IMR-90 (cell line): ENCODE results near the gene DHCR24. TPM values are rescaled to one million over a fixed set of nuclear protein-coding genes. Genes with fewer than 3 reads are reported as not detected.

Experiments
- ATAC-seq: fragments of 200-7000 bp; cut with Tn5 transposase; 2 replicates; pipeline ENCODE4 v1.9.1; 2020; ENCODE audit warnings: low read depth, mild to moderate bottlenecking, moderate library complexity
- BruUV-seq: library from RNA; stranded (reverse); fragments of 400-500 nt; replicated peaks from 2 replicates; lab custom pipeline; 2021; lab: Mats Ljungman, UMichigan
- CTCF ChIA-PET: fragments of 300-600 bp; formaldehyde crosslinking; extraction: SDS; loops from one replicate; lab custom pipeline; 2021; ENCODE audit warnings: antibody characterized with exemption; lab: Yijun Ruan, JAX
- POLR2A ChIA-PET: fragments of 300-600 bp; sonication (Branson Sonifier 250); formaldehyde crosslinking; loops from one replicate; lab custom pipeline; 2022; ENCODE audit warnings: antibody characterized with exemption; ENCODE audit not compliant: unreplicated experiment; lab: Charles Lee
- DNase-seq: peaks from one replicate; pipeline ENCODE4 v3.0.0; 2013
- H2AFZ ChIP-seq: replicated peaks from 2 replicates; pipeline ENCODE3; 2013; ENCODE audit warnings: low read length, mild to moderate bottlenecking; ENCODE audit not compliant: poor library complexity
- H2AK5ac ChIP-seq: 2 replicates; pipeline ENCODE4 v1.6.1; 2013; ENCODE audit warnings: low read depth, low read length, inconsistent platforms
- H2AK9ac ChIP-seq: replicated peaks from 2 replicates; pipeline ENCODE3; 2013; ENCODE audit warnings: mild to moderate bottlenecking, low read depth, low read length, moderate library complexity; ENCODE audit not compliant: poor library complexity
- H2BK120ac ChIP-seq: 2 replicates; pipeline ENCODE4 v1.6.1; 2013; ENCODE audit warnings: low read depth, low read length, inconsistent platforms
- H2BK15ac ChIP-seq: 3 replicates; pipeline ENCODE4 v1.6.1; 2013; ENCODE audit warnings: low read depth, low read length, inconsistent platforms
- H2BK20ac ChIP-seq: 2 replicates; pipeline ENCODE4 v1.6.1; 2013; ENCODE audit warnings: low read depth, mild to moderate bottlenecking, inconsistent platforms, low read length, moderate library complexity
- H2BK5ac ChIP-seq: 2 replicates; pipeline ENCODE4 v1.6.1; 2013; ENCODE audit warnings: mild to moderate bottlenecking, low read depth, low read length, inconsistent platforms; ENCODE audit not compliant: poor library complexity, severe bottlenecking
- H3K14ac ChIP-seq: replicated peaks from 2 replicates; pipeline ENCODE4 v1.6.1; 2013; ENCODE audit warnings: low read depth, low read length, inconsistent platforms
- H3K18ac ChIP-seq: 2 replicates; pipeline ENCODE4 v1.6.1; 2013; ENCODE audit warnings: low read depth, low read length, control low read depth
- H3K23ac ChIP-seq: 2 replicates; pipeline ENCODE4 v1.6.1; 2013; ENCODE audit warnings: low read depth, low read length, inconsistent platforms
- H3K27ac ChIP-seq: 2 replicates; pipeline ENCODE4 v1.5.1; 2013; ENCODE audit warnings: mild to moderate bottlenecking, control low read depth, low read length; ENCODE audit not compliant: insufficient read depth
- H3K27me3 ChIP-seq: 2 replicates; pipeline ENCODE4 v1.6.1; 2013; ENCODE audit warnings: low read length; ENCODE audit not compliant: control insufficient read depth, insufficient read depth
- H3K36me3 ChIP-seq: 2 replicates; pipeline ENCODE4 v1.6.1; 2013; ENCODE audit warnings: low read length, mixed read lengths; ENCODE audit not compliant: control insufficient read depth, insufficient read depth
- H3K4ac ChIP-seq: 2 replicates; pipeline ENCODE4 v1.6.1; 2013; ENCODE audit warnings: low read depth, low read length, inconsistent platforms
- H3K4me1 ChIP-seq: 2 replicates; pipeline ENCODE4 v1.6.1; 2013; ENCODE audit warnings: low read length, mixed read lengths; ENCODE audit not compliant: control insufficient read depth, insufficient read depth
- H3K4me2 ChIP-seq: 2 replicates; pipeline ENCODE4 v1.6.1; 2013; ENCODE audit warnings: low read depth, mild to moderate bottlenecking, control low read depth, low read length, moderate library complexity
- H3K4me3 ChIP-seq: 2 replicates; pipeline ENCODE4 v1.5.1; 2013; ENCODE audit warnings: low read depth, mild to moderate bottlenecking, control low read depth, low read length, moderate library complexity; ENCODE audit not compliant: insufficient read depth
- H3K56ac ChIP-seq: 2 replicates; pipeline ENCODE4 v1.6.1; 2013; ENCODE audit warnings: low read length, inconsistent platforms; ENCODE audit not compliant: insufficient read depth; ENCODE audit errors: extremely low read depth
- H3K79me1 ChIP-seq, 2 experiments: 2 replicates each; pipeline ENCODE4 v1.6.1; 2013; ENCODE audit warnings: low read length in 2 of 2, inconsistent platforms in 1 of 2, low read depth in 1 of 2
- H3K9ac ChIP-seq: 2 replicates; pipeline ENCODE4 v1.6.1; 2013; ENCODE audit warnings: low read depth, low read length, control low read depth
- H3K9me1 ChIP-seq: 2 replicates; pipeline ENCODE4 v1.6.1; 2013; ENCODE audit warnings: low read length, inconsistent platforms; ENCODE audit not compliant: insufficient read depth
- H3K9me3 ChIP-seq: 2 replicates; pipeline ENCODE4 v1.6.1; 2013; ENCODE audit warnings: low read length; ENCODE audit not compliant: control insufficient read depth, insufficient read depth
- H4K20me1 ChIP-seq: 2 replicates; pipeline ENCODE4 v1.6.1; 2013; ENCODE audit warnings: low read length, inconsistent platforms; ENCODE audit not compliant: insufficient read depth
- H4K5ac ChIP-seq: 2 replicates; pipeline ENCODE4 v1.6.1; 2013; ENCODE audit warnings: mild to moderate bottlenecking, low read depth, low read length, control low read depth
- H4K8ac ChIP-seq, 2 experiments: 2 replicates each; pipeline ENCODE4 v1.6.1; 2013; ENCODE audit warnings: low read depth in 2 of 2, low read length in 2 of 2, control low read depth in 1 of 2, inconsistent platforms in 1 of 2
- H4K91ac ChIP-seq: 2 replicates; pipeline ENCODE4 v1.6.1; 2013; ENCODE audit warnings: low read depth, low read length, inconsistent platforms; ENCODE audit not compliant: insufficient read depth
- BHLHE40 ChIP-seq: fragments of 150-350 bp; IDR thresholded peaks from 2 replicates; pipeline ENCODE4 v1.6.1; 2016; ENCODE audit warnings: mild to moderate bottlenecking, low read depth, low read length
- FOS ChIP-seq: fragments of 150-350 bp; IDR thresholded peaks from 2 replicates; pipeline ENCODE4 v1.6.1; 2016; ENCODE audit warnings: low read depth, low read length
- MAFK ChIP-seq: IDR thresholded peaks from 2 replicates; pipeline ENCODE4 v1.6.1; 2012; ENCODE audit warnings: low read depth, low read length, improper control_type of control experiment
- MXI1 ChIP-seq: IDR thresholded peaks from 2 replicates; pipeline ENCODE4 v1.6.1; 2012; ENCODE audit warnings: low read depth, mild to moderate bottlenecking, low read length, moderate library complexity, borderline replicate concordance
- POLR2A ChIP-seq: IDR thresholded peaks from 2 replicates; pipeline ENCODE4 v1.6.1; 2012; ENCODE audit warnings: mild to moderate bottlenecking, low read depth, low read length
- RAD21 ChIP-seq: IDR thresholded peaks from 2 replicates; pipeline ENCODE4 v1.6.1; 2012; ENCODE audit warnings: low read length, improper control_type of control experiment
- SMC3 ChIP-seq: fragments of 150-350 bp; IDR thresholded peaks from 2 replicates; pipeline ENCODE4 v1.6.1; 2016; ENCODE audit warnings: low read depth, mild to moderate bottlenecking, antibody characterized with exemption, low read length, moderate library complexity
- dilution Hi-C: fragments of 300-500 bp; cut with HindIII; formaldehyde crosslinking; loops from one replicate; pipeline ENCODE4 v1.14.3; 2018; ENCODE audit warnings: low sequenced_read_pairs; ENCODE audit not compliant: unreplicated experiment
- in situ Hi-C: fragments of 300-500 bp; cut with MboI; formaldehyde crosslinking; loops from 3 replicates; pipeline ENCODE4 v1.14.3; 2019; ENCODE audit warnings: low sequenced_read_pairs, inconsistent platforms, mixed read lengths
- intact Hi-C: fragments of 100-400 bp; cut with micrococcal nuclease; formaldehyde crosslinking; loops from 2 replicates; pipeline ENCODE4 v1.10.0; 2022
- polyA plus RNA-seq, 3 experiments: library from polyadenylated mRNA; depleted of rRNA; stranded (reverse); fragments of >200 nt; gene quantifications; 2 replicates each; pipeline ENCODE4 v1.2.3, GENCODE V29; 2012; ENCODE audit warnings: low replicate concordance in 1 of 3
- total RNA-seq: library from RNA; depleted of rRNA; stranded (reverse); fragments of >200 nt; gene quantifications from 2 replicates; pipeline ENCODE4 v1.2.3, GENCODE V29; 2012
- TF ChIP-seq, protein P1 (sequence below): conservative IDR thresholded peaks from 2 replicates; pipeline ENCODE4 v1.5.1; 2012; ENCODE audit warnings: mild to moderate bottlenecking, low read depth, low read length, improper control_type of control experiment

DHCR24 gene
- total and polyA plus RNA-seq, 2 of the 4 experiments (the other 2 are of a cell fraction): 130 to 194 TPM

DNA sequence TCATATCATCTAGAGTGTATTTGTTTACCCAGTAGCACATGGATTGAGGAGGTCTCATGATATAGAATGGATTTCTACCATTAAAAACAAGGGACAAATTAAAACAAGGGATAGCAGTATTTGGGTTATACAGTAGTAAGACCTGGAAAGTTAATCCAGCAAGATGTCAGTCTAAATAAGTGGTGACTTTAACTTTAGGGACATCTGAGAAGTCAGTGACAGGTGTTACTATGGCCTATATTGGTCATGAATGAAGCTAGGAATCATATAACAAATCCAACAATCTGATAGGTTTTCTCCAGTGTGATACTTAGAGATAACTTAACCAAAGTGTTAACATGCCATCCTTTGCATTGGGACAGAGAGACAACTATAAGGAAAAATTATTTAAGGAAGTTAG lies 42.7 kb upstream of the DHCR24 start:
- no peak for DNase-seq
- no peaks in the 10 kb centered on the region for H3K9me3 ChIP-seq
- peaks cover 6% of the 10 kb centered on the region for H3K4me1 ChIP-seq
- no peak overlapping the region for H3K9ac ChIP-seq
- no peak overlapping the region for H3K56ac ChIP-seq
- H4K20me1 ChIP-seq: no peaks in the 10 kb centered on the region
- H2AK9ac ChIP-seq: no peak overlapping the region
- H3K18ac ChIP-seq: no peak overlapping the region
- H3K4me3 ChIP-seq: no peak overlapping the region
- no peak overlapping the region for H4K5ac ChIP-seq
- H3K4me2 ChIP-seq: no peak overlapping the region
- H2BK5ac ChIP-seq: no peak overlapping the region
- no peak for TF ChIP-seq FOS
- no peak for TF ChIP-seq MAFK
- TF ChIP-seq RAD21: no peak
- TF ChIP-seq SMC3: no peak
- no peak for TF ChIP-seq MXI1
- TF ChIP-seq BHLHE40: no peak
- TF ChIP-seq, protein P1, sequence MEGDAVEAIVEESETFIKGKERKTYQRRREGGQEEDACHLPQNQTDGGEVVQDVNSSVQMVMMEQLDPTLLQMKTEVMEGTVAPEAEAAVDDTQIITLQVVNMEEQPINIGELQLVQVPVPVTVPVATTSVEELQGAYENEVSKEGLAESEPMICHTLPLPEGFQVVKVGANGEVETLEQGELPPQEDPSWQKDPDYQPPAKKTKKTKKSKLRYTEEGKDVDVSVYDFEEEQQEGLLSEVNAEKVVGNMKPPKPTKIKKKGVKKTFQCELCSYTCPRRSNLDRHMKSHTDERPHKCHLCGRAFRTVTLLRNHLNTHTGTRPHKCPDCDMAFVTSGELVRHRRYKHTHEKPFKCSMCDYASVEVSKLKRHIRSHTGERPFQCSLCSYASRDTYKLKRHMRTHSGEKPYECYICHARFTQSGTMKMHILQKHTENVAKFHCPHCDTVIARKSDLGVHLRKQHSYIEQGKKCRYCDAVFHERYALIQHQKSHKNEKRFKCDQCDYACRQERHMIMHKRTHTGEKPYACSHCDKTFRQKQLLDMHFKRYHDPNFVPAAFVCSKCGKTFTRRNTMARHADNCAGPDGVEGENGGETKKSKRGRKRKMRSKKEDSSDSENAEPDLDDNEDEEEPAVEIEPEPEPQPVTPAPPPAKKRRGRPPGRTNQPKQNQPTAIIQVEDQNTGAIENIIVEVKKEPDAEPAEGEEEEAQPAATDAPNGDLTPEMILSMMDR: no peak
- TF ChIP-seq POLR2A: no peak
- no peak overlapping the region for H2BK20ac ChIP-seq
- H4K91ac ChIP-seq: no peak overlapping the region
- no peak overlapping the region for H2AK5ac ChIP-seq
- no peak overlapping the region for H3K4ac ChIP-seq
- H2AFZ ChIP-seq: no peak overlapping the region
- dilution Hi-C loops (no loop called here), in situ Hi-C loops (no loop called here), intact Hi-C loops (no loop called here)
- H3K27me3 ChIP-seq: no peaks in the 10 kb centered on the region; the same call in 1 of the 2 replicates
- no peak overlapping the region for H3K14ac ChIP-seq
- ChIA-PET CTCF (interaction anchor here (1.0 kb wide), 1 partner anchor 21 kb away, joined by 3 read pairs; no protein-coding TSS in a partner anchor), POLR2A (no interaction called here)
- H4K8ac ChIP-seq: no peak overlapping the region
- no peak overlapping the region for H2BK15ac ChIP-seq
- no peak for ATAC-seq
- no peak overlapping the region for H3K27ac ChIP-seq
- no peaks in the 10 kb centered on the region for H3K79me1 ChIP-seq
- H2BK120ac ChIP-seq: no peak overlapping the region
- no peak overlapping the region for H3K23ac ChIP-seq
- peaks cover 7% of the 10 kb centered on the region; the same call in 1 of the 2 replicates for H3K9me1 ChIP-seq
- H3K36me3 ChIP-seq: no peaks in the 10 kb centered on the region
- BruUV-seq: no TSS peak
